BE2C (cell line): ENCODE measurements around the gene COPB2.

Experiments used
- DNase-seq: peaks from one replicate; pipeline ENCODE4 v3.0.0-alpha.2; 2020
- H3K27me3 ChIP-seq: fragments of 250-450 bp; sonication (Bioruptor Pico); 2 replicates; pipeline ENCODE4 v1.5.1; 2020; ENCODE audit warnings: mild to moderate bottlenecking
- H3K36me3 ChIP-seq: fragments of 250-450 bp; sonication (Bioruptor Pico); 2 replicates; pipeline ENCODE4 v1.5.1; 2020; ENCODE audit warnings: mild to moderate bottlenecking
- H3K4me1 ChIP-seq: fragments of 250-450 bp; sonication (Bioruptor Pico); 2 replicates; pipeline ENCODE4 v1.5.1; 2020
- H3K4me3 ChIP-seq: 2 replicates; pipeline ENCODE4 v1.5.1; 2011; ENCODE audit warnings: low read depth, low read length
- H3K9me3 ChIP-seq: fragments of 250-450 bp; sonication (Bioruptor Pico); 2 replicates; pipeline ENCODE4 v1.5.1; 2020
- TF ChIP-seq, protein P1 (sequence below): IDR thresholded peaks from 2 replicates; pipeline ENCODE4 v1.5.1; 2012; ENCODE audit warnings: mild to moderate bottlenecking, low read depth, low read length

COPB2 gene

DNA sequence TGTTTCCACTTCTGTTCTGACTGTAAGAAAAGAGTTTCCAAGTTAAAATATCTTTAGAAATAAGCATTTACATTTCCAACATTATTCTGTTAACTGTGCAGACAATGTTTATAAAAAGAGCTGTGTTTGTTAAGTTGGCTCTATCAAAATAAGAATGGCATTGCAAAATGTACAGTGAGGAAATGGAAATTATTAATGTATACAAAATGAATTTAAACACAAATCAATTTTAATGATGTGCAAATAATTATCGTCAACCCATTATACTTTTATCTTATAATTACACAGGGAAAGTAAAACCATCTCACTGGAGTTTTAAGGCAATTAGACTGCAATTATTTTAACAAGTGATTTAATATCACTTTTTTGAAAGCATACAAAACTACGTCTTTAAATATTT is 28.2 kb downstream of the COPB2 start:
- Histone ChIP-seq H3K27me3 (no peaks in the 10 kb centered on the region), H3K4me1 (0 out of 2 replicates have a peak, but pooled peaks cover under 1% of the 10 kb centered on the region), H3K9me3 (no peaks in the 10 kb centered on the region), H3K4me3 (no peak overlapping the region), H3K36me3 (peaks cover 94% of the 10 kb centered on the region)
- no peak for DNase-seq
- TF ChIP-seq, protein P1, sequence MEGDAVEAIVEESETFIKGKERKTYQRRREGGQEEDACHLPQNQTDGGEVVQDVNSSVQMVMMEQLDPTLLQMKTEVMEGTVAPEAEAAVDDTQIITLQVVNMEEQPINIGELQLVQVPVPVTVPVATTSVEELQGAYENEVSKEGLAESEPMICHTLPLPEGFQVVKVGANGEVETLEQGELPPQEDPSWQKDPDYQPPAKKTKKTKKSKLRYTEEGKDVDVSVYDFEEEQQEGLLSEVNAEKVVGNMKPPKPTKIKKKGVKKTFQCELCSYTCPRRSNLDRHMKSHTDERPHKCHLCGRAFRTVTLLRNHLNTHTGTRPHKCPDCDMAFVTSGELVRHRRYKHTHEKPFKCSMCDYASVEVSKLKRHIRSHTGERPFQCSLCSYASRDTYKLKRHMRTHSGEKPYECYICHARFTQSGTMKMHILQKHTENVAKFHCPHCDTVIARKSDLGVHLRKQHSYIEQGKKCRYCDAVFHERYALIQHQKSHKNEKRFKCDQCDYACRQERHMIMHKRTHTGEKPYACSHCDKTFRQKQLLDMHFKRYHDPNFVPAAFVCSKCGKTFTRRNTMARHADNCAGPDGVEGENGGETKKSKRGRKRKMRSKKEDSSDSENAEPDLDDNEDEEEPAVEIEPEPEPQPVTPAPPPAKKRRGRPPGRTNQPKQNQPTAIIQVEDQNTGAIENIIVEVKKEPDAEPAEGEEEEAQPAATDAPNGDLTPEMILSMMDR: no peak

DNA sequence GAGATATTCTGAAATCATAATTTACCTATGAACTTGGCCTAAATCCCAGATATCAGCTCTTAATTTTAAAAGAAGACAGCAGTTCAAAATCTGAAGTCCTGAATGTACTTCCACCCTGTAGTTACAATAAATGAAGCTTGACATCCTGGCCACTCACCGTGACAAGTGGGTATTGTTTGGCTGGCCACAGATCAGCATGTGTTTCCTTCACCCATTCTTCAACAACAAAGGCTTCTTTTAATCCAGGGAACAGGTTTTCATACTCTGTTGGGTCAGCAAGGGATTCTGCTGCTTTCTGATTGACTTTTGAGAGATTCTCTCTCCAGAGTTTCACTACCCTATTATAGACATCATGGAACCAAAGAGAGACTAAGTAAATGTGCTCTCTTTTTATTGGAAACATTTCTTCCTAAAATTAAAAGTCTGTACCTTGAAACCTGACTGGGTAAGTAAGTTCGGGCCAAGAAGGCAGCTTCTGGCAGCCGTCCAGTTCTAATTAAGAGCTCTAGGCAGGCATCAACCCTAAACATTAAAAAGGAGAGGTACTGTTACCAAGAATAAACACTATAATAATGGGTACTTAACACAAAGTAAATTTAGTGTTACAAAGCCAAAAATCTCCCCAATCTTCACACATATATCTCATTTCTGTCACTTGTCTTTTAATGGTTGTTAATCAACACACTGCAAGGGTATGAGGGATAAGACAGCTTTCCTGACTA is 30.4 kb downstream of the COPB2 start:
- TF ChIP-seq, protein P1: no peak
- no peaks in the 10 kb centered on the region for H3K27me3 ChIP-seq
- no peak overlapping the region for H3K4me3 ChIP-seq
- no peaks in the 10 kb centered on the region for H3K9me3 ChIP-seq
- 0 out of 2 replicates have a peak, but pooled peaks cover 4% of the 10 kb centered on the region for H3K4me1 ChIP-seq
- no peak for DNase-seq
- peaks cover 94% of the 10 kb centered on the region for H3K36me3 ChIP-seq

DNA sequence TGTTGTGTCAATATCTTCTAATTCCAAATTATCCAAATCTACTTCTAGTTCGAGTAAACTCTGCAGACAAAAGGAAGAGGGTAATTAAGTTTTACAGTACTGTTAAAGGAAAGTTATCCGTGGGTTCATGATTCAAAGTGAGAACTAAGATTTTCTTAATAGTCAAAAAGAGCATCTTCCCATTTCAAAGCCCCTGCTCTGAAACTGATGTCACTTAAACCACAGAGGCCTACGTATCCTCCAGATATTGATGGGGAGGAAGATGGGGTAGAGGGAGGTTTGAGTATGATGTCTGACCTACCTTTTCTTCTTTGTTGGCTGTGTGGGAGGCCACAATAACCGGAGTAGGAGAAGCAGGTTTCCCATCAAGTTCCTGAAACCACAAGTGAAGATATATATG is 31.5 kb downstream of the COPB2 start:
- no peak for DNase-seq
- H3K27me3 ChIP-seq: no peaks in the 10 kb centered on the region
- 0 out of 2 replicates have a peak, but pooled peaks cover 4% of the 10 kb centered on the region for H3K4me1 ChIP-seq
- TF ChIP-seq, protein P1: no peak
- peaks cover 90% of the 10 kb centered on the region for H3K36me3 ChIP-seq
- no peaks in the 10 kb centered on the region for H3K9me3 ChIP-seq
- H3K4me3 ChIP-seq: no peak overlapping the region

DNA sequence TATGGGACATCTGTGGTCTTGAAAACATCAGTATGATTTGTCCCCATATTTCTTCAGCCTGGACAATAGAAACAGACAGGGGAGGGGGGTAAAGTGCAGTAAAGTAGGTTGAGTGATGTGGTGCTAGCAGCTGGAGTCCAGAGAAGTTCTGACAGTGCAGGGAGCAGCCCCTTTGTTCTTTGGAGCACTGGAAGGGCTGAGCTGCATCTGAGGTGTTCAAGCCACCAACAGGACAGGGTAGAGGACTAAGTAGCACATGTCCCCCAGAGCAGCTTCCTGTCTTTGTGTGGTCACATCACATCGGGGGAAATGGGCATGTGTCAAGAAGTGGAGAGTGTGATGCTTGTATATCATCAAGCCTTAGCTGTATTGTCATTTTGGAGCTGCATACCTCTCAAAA is 33.6 kb downstream of the COPB2 start:
- TF ChIP-seq, protein P1: no peak

DNA sequence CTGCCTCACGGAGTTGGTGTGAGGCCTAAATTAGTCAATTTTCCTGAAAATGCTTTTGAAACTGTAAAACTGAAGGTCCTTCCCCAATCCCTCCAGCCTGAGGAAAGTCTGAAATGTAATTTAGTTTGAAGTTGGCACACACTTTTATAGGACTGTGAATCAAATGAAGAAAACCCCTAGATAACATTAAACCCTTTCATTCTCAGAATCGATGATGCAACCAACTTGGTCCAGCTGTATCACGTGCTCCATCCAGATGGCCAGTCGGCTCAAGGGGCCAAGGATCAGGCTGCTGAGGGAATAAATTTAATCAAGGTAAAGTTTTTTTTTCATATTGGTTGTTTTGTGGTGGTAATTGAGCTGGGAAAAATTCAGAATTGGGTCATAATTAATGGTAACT is 34.0 kb downstream of the COPB2 start:
- H3K27me3 ChIP-seq: no peaks in the 10 kb centered on the region

More for the DNA sequence above, 33.6 kb downstream of the COPB2 start:
- no peaks in the 10 kb centered on the region for H3K27me3 ChIP-seq
- no peak for DNase-seq
- H3K4me1 ChIP-seq: 0 out of 2 replicates have a peak, but pooled peaks cover 4% of the 10 kb centered on the region
- peaks cover 89% of the 10 kb centered on the region for H3K36me3 ChIP-seq
- no peaks in the 10 kb centered on the region for H3K9me3 ChIP-seq
- no peak overlapping the region for H3K4me3 ChIP-seq

DNA sequence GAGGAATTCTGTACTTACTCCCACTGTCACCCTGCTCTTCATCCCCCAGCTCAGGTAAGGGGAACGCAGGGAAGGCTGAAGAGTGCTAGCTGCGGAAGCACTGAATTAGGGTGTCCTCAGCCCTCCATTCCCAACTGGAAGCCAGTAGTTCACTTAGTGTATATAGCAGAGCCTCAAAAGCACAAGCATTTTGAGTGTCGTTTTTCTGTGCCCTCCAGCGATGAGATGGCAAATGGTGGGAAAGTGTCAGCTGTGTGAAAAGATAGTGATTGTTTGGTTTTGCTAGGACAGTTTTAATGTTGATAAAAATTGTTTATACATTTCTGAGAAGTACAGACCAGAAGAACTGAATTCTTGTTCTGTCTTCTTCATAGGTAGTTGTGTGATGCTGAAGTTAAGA is 34.8 kb downstream of the COPB2 start:
- Histone ChIP-seq H3K27me3 (no peaks in the 10 kb centered on the region), H3K4me3 (no peak overlapping the region), H3K36me3 (peaks cover 88% of the 10 kb centered on the region), H3K4me1 (0 out of 2 replicates have a peak, but pooled peaks cover 4% of the 10 kb centered on the region), H3K9me3 (no peaks in the 10 kb centered on the region)
- DNase-seq: no peak
- TF ChIP-seq, protein P1: no peak

More for the DNA sequence above, 34.0 kb downstream of the COPB2 start:
- H3K4me1 ChIP-seq: 0 out of 2 replicates have a peak, but pooled peaks cover 4% of the 10 kb centered on the region
- peaks cover 89% of the 10 kb centered on the region for H3K36me3 ChIP-seq
- no peak overlapping the region for H3K4me3 ChIP-seq
- no peaks in the 10 kb centered on the region for H3K9me3 ChIP-seq
- DNase-seq: no peak
- TF ChIP-seq, protein P1: no peak
